HFFc6 (cell line): Measurements from ENCODE around the gene RHBG. TPM values are rescaled to one million over a fixed set of nuclear protein-coding genes. Genes with fewer than 3 reads are reported as not detected.

Experiments
- DNase-seq: peaks from one replicate; pipeline ENCODE4 v3.0.0-alpha.2; 2018
- H3K27ac Mint-ChIP-seq: 2 replicates; pipeline ENCODE4 v1.8.0; 2020; ENCODE audit warnings: mild to moderate bottlenecking, mixed read lengths
- H3K27me3 Mint-ChIP-seq: 2 replicates; pipeline ENCODE4 v1.8.0; 2021; ENCODE audit warnings: mild to moderate bottlenecking, moderate library complexity, mixed read lengths; ENCODE audit not compliant: insufficient read depth
- H3K36me3 Mint-ChIP-seq: 2 replicates; pipeline ENCODE4 v1.8.0; 2021; ENCODE audit warnings: low read depth, mixed read lengths
- H3K4me1 Mint-ChIP-seq: 2 replicates; pipeline ENCODE4 v1.8.0; 2020; ENCODE audit warnings: low read depth, mixed read lengths
- H3K4me3 Mint-ChIP-seq: 2 replicates; pipeline ENCODE4 v1.8.0; 2020; ENCODE audit warnings: mild to moderate bottlenecking, moderate library complexity, mixed read lengths
- H3K9me3 Mint-ChIP-seq: 2 replicates; pipeline ENCODE4 v1.8.0; 2020; ENCODE audit warnings: mild to moderate bottlenecking, mixed read lengths
- total RNA-seq, 6 experiments: library from RNA; stranded (reverse); fragmentation: NEBNext Ultra II Directional; extraction: Animal tissue kit (Norgen Biotek cat#: 25700); gene quantifications; 2 replicates in 1 of 6; 3 replicates in 5 of 6; pipeline ENCODE4 v1.2.3, GENCODE V29; 2021
- TF ChIP-seq, protein P1 (sequence below): fragments of 200-600 bp; sonication (generic); IDR thresholded peaks from 2 replicates; pipeline ENCODE4 v1.5.0; 2021; ENCODE audit warnings: antibody characterized with exemption, mild to moderate bottlenecking

The RHBG gene
- total RNA-seq, 6 experiments from 2014 or later: not detected

DNA sequence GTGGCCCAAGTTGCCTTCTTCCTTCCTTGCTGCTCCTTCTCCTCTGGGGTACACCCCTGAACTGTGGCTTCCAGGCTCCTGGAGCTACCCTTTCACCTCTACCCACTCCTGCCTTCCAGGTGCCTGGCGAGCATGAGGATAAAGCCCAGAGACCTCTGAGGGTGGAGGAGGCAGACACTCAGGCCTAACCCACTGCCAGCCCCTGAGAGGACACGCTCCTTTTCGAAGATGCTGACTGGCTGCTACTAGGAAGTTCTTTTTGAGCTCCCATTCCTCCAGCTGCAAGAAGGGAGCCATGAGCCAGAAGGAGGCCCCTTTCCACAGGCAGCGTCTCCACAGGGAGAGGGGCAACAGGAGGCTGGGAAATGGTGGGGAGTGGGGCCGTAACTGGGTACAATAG lies 15.6 kb downstream of the RHBG start:
- TF ChIP-seq, protein P1, sequence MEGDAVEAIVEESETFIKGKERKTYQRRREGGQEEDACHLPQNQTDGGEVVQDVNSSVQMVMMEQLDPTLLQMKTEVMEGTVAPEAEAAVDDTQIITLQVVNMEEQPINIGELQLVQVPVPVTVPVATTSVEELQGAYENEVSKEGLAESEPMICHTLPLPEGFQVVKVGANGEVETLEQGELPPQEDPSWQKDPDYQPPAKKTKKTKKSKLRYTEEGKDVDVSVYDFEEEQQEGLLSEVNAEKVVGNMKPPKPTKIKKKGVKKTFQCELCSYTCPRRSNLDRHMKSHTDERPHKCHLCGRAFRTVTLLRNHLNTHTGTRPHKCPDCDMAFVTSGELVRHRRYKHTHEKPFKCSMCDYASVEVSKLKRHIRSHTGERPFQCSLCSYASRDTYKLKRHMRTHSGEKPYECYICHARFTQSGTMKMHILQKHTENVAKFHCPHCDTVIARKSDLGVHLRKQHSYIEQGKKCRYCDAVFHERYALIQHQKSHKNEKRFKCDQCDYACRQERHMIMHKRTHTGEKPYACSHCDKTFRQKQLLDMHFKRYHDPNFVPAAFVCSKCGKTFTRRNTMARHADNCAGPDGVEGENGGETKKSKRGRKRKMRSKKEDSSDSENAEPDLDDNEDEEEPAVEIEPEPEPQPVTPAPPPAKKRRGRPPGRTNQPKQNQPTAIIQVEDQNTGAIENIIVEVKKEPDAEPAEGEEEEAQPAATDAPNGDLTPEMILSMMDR: no peak
- Mint-ChIP-seq H3K27ac (no peak overlapping the region), H3K9me3 (no peaks in the 10 kb centered on the region), H3K36me3 (no peaks in the 10 kb centered on the region), H3K27me3 (peaks cover 27% of the 10 kb centered on the region), H3K4me3 (no peak overlapping the region), H3K4me1 (peaks cover 9% of the 10 kb centered on the region)
- no peak for DNase-seq

DNA sequence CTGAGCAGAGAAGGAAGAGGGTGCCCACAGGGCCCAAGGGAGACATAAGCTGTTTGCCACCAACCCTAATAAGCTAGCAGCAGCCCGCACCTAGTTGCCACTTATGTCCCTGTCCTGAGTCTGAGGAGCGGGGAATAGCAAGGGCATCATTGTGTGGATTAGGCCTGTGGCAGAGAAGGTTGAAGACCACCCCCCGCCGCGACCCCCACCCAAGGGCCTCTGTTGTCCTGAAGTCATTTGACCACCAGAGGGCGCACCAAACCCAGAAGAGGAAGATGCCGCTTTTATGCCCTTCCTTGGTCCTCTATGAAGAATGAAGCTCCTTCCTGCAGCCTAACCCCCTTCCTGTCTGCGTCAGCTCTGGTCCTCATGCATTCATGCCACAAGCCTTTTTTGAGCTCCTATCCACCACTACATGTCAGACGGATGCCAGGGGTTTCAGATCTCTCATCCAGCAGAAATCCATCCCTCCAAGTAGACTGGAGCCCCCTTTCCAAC lies 16.6 kb downstream of the RHBG start:
- Mint-ChIP-seq H3K9me3 (no peaks in the 10 kb centered on the region), H3K36me3 (no peaks in the 10 kb centered on the region), H3K4me3 (no peak overlapping the region), H3K27ac (no peak overlapping the region), H3K27me3 (peaks cover 34% of the 10 kb centered on the region), H3K4me1 (peaks cover 6% of the 10 kb centered on the region; the same call in 1 of the 2 replicates)
- DNase-seq: peak; percentile 45
- TF ChIP-seq, protein P1: peak; percentile 98

GRCh38 chr1:156386134-156386901 lies 17.3 kb downstream of the RHBG start:
- H3K27ac Mint-ChIP-seq: no peak overlapping the region
- H3K27me3 Mint-ChIP-seq: peaks cover 40% of the 10 kb centered on the region
- H3K9me3 Mint-ChIP-seq: no peaks in the 10 kb centered on the region
- H3K36me3 Mint-ChIP-seq: no peaks in the 10 kb centered on the region
- H3K4me3 Mint-ChIP-seq: no peak overlapping the region
- TF ChIP-seq, protein P1: no peak
- peaks cover 6% of the 10 kb centered on the region; the same call in 1 of the 2 replicates for H3K4me1 Mint-ChIP-seq
- no peak for DNase-seq

DNA sequence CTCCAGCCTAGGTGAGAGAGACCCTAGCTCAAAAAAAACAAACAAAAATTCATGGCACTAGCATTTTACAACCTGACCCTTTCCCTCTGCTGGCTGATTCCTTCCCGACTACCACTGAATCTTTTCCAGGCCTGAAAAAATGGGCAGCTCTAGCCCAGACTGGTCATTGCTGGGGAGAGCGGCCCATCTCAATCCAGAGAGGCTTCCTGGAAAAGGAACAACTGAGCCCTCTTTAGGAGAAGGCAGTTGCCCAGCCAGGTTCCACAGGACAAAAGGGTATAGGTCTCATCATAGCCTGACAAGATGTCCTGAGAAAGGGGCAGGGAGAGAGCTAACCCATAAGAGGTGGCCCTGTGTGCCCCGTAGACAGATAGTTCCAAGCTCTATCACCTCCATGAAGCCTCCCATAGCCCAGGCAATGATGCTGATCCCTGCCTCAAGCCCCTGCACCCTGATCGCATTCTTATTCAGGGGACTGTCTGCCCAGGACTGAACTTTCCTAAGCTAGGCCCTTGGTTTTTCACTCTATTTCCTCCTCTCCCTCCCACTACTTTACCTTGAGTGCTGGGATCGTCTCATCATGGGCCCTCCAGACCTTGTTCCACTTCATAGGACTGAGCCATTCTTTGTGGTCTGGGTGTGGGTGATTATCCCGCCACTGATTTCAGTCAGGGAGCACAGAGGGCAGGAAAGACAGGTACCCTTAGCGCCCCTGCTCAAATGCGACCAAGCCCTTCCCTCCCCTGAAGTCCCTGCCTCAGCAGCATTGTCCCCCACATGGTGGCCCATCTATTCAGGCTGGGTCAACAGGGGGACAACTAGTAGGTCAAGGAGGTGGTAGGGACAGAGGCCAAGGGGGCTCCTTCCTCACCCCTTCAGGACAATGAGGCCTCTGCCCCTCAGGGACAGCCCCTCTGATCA lies 18.2 kb downstream of the RHBG start:
- peaks cover 43% of the 10 kb centered on the region for H3K27me3 Mint-ChIP-seq
- H3K9me3 Mint-ChIP-seq: no peaks in the 10 kb centered on the region
- H3K36me3 Mint-ChIP-seq: no peaks in the 10 kb centered on the region

DNA sequence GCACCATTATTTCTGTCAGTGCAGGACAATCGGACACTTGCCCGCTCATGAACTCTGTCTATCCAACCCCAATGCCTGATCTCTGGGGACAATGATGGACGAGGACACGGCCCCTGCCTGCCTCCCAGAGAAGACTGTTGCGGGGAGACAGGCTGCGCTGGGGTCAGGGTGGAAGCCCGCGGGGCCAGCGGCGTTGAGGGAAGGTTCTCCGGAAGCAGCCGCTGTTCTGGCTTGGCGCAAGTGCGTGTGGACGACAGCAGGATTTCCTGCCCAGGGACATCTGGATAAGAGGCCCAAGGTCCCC lies 18.8 kb downstream of the RHBG start:
- Mint-ChIP-seq H3K4me3 (no peak overlapping the region), H3K36me3 (no peaks in the 10 kb centered on the region), H3K27ac (no peak overlapping the region), H3K27me3 (peaks cover 45% of the 10 kb centered on the region), H3K9me3 (no peaks in the 10 kb centered on the region), H3K4me1 (peaks cover 6% of the 10 kb centered on the region; the same call in 1 of the 2 replicates)
- DNase-seq: no peak
- TF ChIP-seq, protein P1: no peak

More for the DNA sequence above, 18.2 kb downstream of the RHBG start:
- Mint-ChIP-seq H3K27ac (no peak overlapping the region), H3K4me1 (peaks cover 6% of the 10 kb centered on the region; the same call in 1 of the 2 replicates), H3K4me3 (no peak overlapping the region)
- TF ChIP-seq, protein P1: no peak
- DNase-seq: no peak
